NB4 (cell line): ENCODE results near the gene HOATZ.

Experiments used
- DNase-seq: peaks from one replicate; pipeline ENCODE4 v3.0.0; 2010; ENCODE audit warnings: low read depth
- H3K4me3 ChIP-seq: one replicate; pipeline ENCODE4 v1.5.1; 2011; ENCODE audit warnings: mild to moderate bottlenecking, low read depth, low read length, moderate library complexity
- CTCF ChIP-seq: IDR thresholded peaks from one replicate; pipeline ENCODE4 v1.5.1; 2012; ENCODE audit warnings: low read depth, low read length
- MAX ChIP-seq: IDR thresholded peaks from 2 replicates; pipeline ENCODE4 v1.6.1; 2011; ENCODE audit warnings: low read depth, low read length
- MYC ChIP-seq: IDR thresholded peaks from 2 replicates; pipeline ENCODE4 v1.6.1; 2011; ENCODE audit warnings: low read depth, low read length
- POLR2A ChIP-seq: IDR thresholded peaks from 2 replicates; pipeline ENCODE4 v1.6.1; 2011; ENCODE audit warnings: mild to moderate bottlenecking; ENCODE audit not compliant: insufficient read length; ENCODE audit errors: extremely low read depth

The HOATZ gene

GRCh38 chr11:111513240-111513605 lies 1.4 kb upstream of the HOATZ start:
- TF ChIP-seq CTCF, result no peak
- TF ChIP-seq MYC, result no peak
- TF ChIP-seq MAX, result no peak
- TF ChIP-seq POLR2A, result no peak

GRCh38 chr11:111515591-111515990 lies 1.0 kb downstream of the HOATZ start:
- TF ChIP-seq MAX, result no peak
- DNase-seq, result no peak
- no peak overlapping the region for H3K4me3 ChIP-seq

More at GRCh38 chr11:111513240-111513605, 1.4 kb upstream of the HOATZ start:
- DNase-seq, result no peak
- no peak overlapping the region for H3K4me3 ChIP-seq

- no peak for DNase-seq
- H3K4me3 ChIP-seq, result no peak overlapping the region
- TF ChIP-seq CTCF (no peak), POLR2A (no peak), MAX (no peak), MYC (no peak)
Observed at GRCh38 chr11:111518668-111519067, 4.1 kb downstream of the HOATZ start.

- DNase-seq, result no peak
- no peak overlapping the region for H3K4me3 ChIP-seq
- TF ChIP-seq MAX, result no peak
- no peak for TF ChIP-seq MYC
- no peak for TF ChIP-seq CTCF
- TF ChIP-seq POLR2A, result no peak
Observed at GRCh38 chr11:111520560-111520959, 6.0 kb downstream of the HOATZ start.

GRCh38 chr11:111521135-111521534 lies 6.6 kb downstream of the HOATZ start:
- DNase-seq, result no peak
- TF ChIP-seq CTCF, result no peak
- TF ChIP-seq MYC, result no peak
- no peak for TF ChIP-seq POLR2A
- TF ChIP-seq MAX, result no peak
- no peak overlapping the region for H3K4me3 ChIP-seq

- DNase-seq, result no peak
- no peak overlapping the region for H3K4me3 ChIP-seq
- no peak for TF ChIP-seq POLR2A
- no peak for TF ChIP-seq MYC
- TF ChIP-seq MAX, result no peak
- TF ChIP-seq CTCF, result no peak
Observed at GRCh38 chr11:111522426-111522825, 7.8 kb downstream of the HOATZ start.

GRCh38 chr11:111523343-111523742 lies 8.8 kb downstream of the HOATZ start:
- TF ChIP-seq CTCF (no peak), POLR2A (no peak), MYC (no peak), MAX (no peak)
- no peak for DNase-seq
- H3K4me3 ChIP-seq, result no peak overlapping the region
